Fibroblast of lung (primary cell): ENCODE measurements around the gene DBH. TPM values are rescaled to one million over a fixed set of nuclear protein-coding genes. Genes with fewer than 3 reads are reported as not detected.
"Not testable (repeated sequence)": the region's sequence is repeated elsewhere in the genome, so short reads cannot be mapped to it uniquely, and the experiment has no call there.

Experiments used
- DNase-seq, 2 donors: peaks; one replicate each; pipeline versions ENCODE4 v3.0.0 to v3.0.0-alpha.2; 2010; ENCODE audit warnings: low read depth in 2 of 2
- H2AFZ ChIP-seq: 2 replicates; pipeline ENCODE4 v1.5.1; 2012; ENCODE audit warnings: low read length, control low read depth, inconsistent platforms
- H3K27ac ChIP-seq: 2 replicates; pipeline ENCODE4 v1.5.1; 2011; ENCODE audit warnings: low read length, control low read depth; ENCODE audit not compliant: insufficient read depth
- H3K27me3 ChIP-seq: 2 replicates; pipeline ENCODE4 v1.5.1; 2011; ENCODE audit warnings: mild to moderate bottlenecking, low read length; ENCODE audit not compliant: control insufficient read depth, insufficient read depth
- H3K36me3 ChIP-seq: 2 replicates; pipeline ENCODE4 v1.5.1; 2011; ENCODE audit warnings: low read length; ENCODE audit not compliant: control insufficient read depth, insufficient read depth
- H3K4me1 ChIP-seq: 2 replicates; pipeline ENCODE4 v1.5.1; 2011; ENCODE audit warnings: low read length; ENCODE audit not compliant: control insufficient read depth, insufficient read depth; ENCODE audit errors: extremely low read depth
- H3K4me2 ChIP-seq: 2 replicates; pipeline ENCODE4 v1.5.1; 2011; ENCODE audit warnings: low read length, control low read depth; ENCODE audit not compliant: insufficient read depth; ENCODE audit errors: extremely low read depth
- H3K4me3 ChIP-seq, 4 experiments: fragments of 200-600 bp in 1 of 4; sonication (generic) in 1 of 4; replicated peaks in 1 of 4; 2 replicates each; pipeline ENCODE4 v1.5.1; 2011 to 2016; ENCODE audit warnings: low read length in 4 of 4, low read depth in 3 of 4, mild to moderate bottlenecking in 3 of 4, control low read depth in 2 of 4, inconsistent platforms in 1 of 4, mixed read lengths in 1 of 4; ENCODE audit not compliant: insufficient read depth in 1 of 4; ENCODE audit errors: control extremely low read depth in 1 of 4
- H3K79me2 ChIP-seq: 2 replicates; pipeline ENCODE4 v1.5.1; 2012; ENCODE audit warnings: mild to moderate bottlenecking, low read length, inconsistent platforms; ENCODE audit not compliant: control insufficient read depth, insufficient read depth
- H3K9ac ChIP-seq: 2 replicates; pipeline ENCODE4 v1.5.1; 2011; ENCODE audit warnings: mild to moderate bottlenecking, low read length, control low read depth; ENCODE audit not compliant: insufficient read depth
- H3K9me3 ChIP-seq: 2 replicates; pipeline ENCODE4 v1.5.1; 2012; ENCODE audit warnings: low read depth, low read length; ENCODE audit not compliant: control insufficient read depth, insufficient read depth
- H4K20me1 ChIP-seq: 2 replicates; pipeline ENCODE4 v1.5.1; 2011; ENCODE audit warnings: low read length; ENCODE audit not compliant: control insufficient read depth, insufficient read depth; ENCODE audit errors: extremely low read depth
- CTCF ChIP-seq, 2 donors: IDR thresholded peaks in 1 of 2; conservative IDR thresholded peaks in 1 of 2; 1 replicate in 1 of 2; 2 replicates in 1 of 2; pipeline ENCODE4 v1.5.1; 2011 to 2012; ENCODE audit warnings: low read length in 2 of 2, control low read depth in 1 of 2, inconsistent platforms in 1 of 2, low read depth in 1 of 2, mild to moderate bottlenecking in 1 of 2
- EZH2 ChIP-seq: IDR thresholded peaks from 2 replicates; pipeline ENCODE4 v1.5.1; 2012; ENCODE audit warnings: low read length, control low read depth, mild to moderate bottlenecking; ENCODE audit errors: missing control alignments
- polyA plus RNA-seq, 2 donors: library from polyadenylated mRNA; depleted of rRNA in 1 of 2; stranded (reverse) in 1 of 2; unstranded in 1 of 2; fragments of >200 nt; gene quantifications; 2 replicates each; pipeline ENCODE4 v1.2.1, GENCODE V29; 2011 to 2012; ENCODE audit warnings: missing spikeins in 1 of 2
- total RNA-seq: library from RNA; depleted of rRNA; stranded (reverse); fragments of >200 nt; gene quantifications from 2 replicates; pipeline ENCODE4 v1.2.1, GENCODE V29; 2014

DBH gene
- total and polyA plus RNA-seq, 2 donors (not counting 1 experiment from before 2014, with no cell fraction given) = not detected

- Histone ChIP-seq H3K4me3 (no peak overlapping the region), H3K79me2 (no peaks in the 10 kb centered on the region), H3K4me2 (no peak overlapping the region), H3K9ac (no peak overlapping the region), H4K20me1 (no peaks in the 10 kb centered on the region), H3K36me3 (no peaks in the 10 kb centered on the region), H3K4me1 (no peaks in the 10 kb centered on the region), H3K27me3 (no peaks in the 10 kb centered on the region), H2AFZ (no peak overlapping the region), H3K27ac (no peak overlapping the region), H3K9me3 (no peaks in the 10 kb centered on the region)
- no peak for TF ChIP-seq CTCF (conservative IDR thresholded peaks at IDR 0.05 in 1 of 2, IDR thresholded peaks at IDR 0.05 in 1 of 2; ENCODE audit: low read depth in 1 of 2, low read length in 2 of 2)
- no peak for TF ChIP-seq EZH2
- DNase-seq = no peak
Measured at GRCh38 chr9:133621725-133622267, 14.4 kb upstream of the DBH start.

GRCh38 chr9:133622555-133622954 lies 13.6 kb upstream of the DBH start:
- no peaks in the 10 kb centered on the region for H3K27me3 ChIP-seq
- H3K4me3 ChIP-seq = no peak overlapping the region
- no peaks in the 10 kb centered on the region for H4K20me1 ChIP-seq
- no peaks in the 10 kb centered on the region for H3K4me1 ChIP-seq
- no peak overlapping the region for H3K4me2 ChIP-seq
- no peak overlapping the region for H3K9ac ChIP-seq
- no peaks in the 10 kb centered on the region for H3K9me3 ChIP-seq
- H2AFZ ChIP-seq = no peak overlapping the region
- DNase-seq = no peak
- H3K79me2 ChIP-seq = no peaks in the 10 kb centered on the region
- H3K36me3 ChIP-seq = no peaks in the 10 kb centered on the region
- TF ChIP-seq CTCF (conservative IDR thresholded peaks at IDR 0.05 in 1 of 2, IDR thresholded peaks at IDR 0.05 in 1 of 2; ENCODE audit: low read depth in 1 of 2, low read length in 2 of 2) (no peak), EZH2 (no peak)
- no peak overlapping the region for H3K27ac ChIP-seq

DNA sequence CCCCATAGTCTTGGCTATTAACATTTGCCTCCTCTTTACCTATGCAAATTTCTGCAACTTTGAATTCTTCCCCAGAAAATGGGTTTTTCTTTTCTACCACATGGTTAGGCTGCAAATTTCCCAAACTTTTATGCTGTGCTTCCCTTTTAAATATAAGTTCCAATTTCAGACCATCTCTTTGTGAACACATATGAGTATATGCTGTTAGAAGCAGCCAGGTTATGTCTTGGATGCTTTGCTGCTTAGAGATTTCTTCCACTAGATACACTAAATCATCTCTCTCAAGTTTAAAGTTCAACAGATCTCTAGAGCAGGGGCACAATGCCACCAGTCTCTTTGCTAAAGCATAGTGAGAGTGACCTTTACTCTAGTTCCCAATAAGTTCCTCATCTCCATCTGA lies 10.2 kb upstream of the DBH start:
- H3K79me2 ChIP-seq, H3K27ac ChIP-seq, H3K9me3 ChIP-seq, H3K9ac ChIP-seq, H3K27me3 ChIP-seq, H3K4me3 ChIP-seq, H2AFZ ChIP-seq, DNase-seq, H3K36me3 ChIP-seq, H3K4me2 ChIP-seq, H3K4me1 ChIP-seq, H4K20me1 ChIP-seq: not testable (repeated sequence)
